ENCODE results near the gene ARMCX5.
A peak's percentile ranks its signal among the peaks of the same experiment; 100 is the strongest.

ARMCX5 gene

GRCh38 chrX:102593367-102593766 is 5.9 kb upstream of the ARMCX5 start:
- no peaks in the 10 kb centered on the region for H3K36me3 ChIP-seq (ENCODE audit: insufficient read depth)
- no peaks in the 10 kb centered on the region for H3K27me3 ChIP-seq (ENCODE audit: insufficient read depth, low read depth)
- H3K4me2 ChIP-seq: no peak overlapping the region
- no peak overlapping the region for H3K4me3 ChIP-seq (IDR thresholded peaks at IDR 0.05; ENCODE audit: insufficient read depth, low read depth, low read length)
- H4K20me1 ChIP-seq (ENCODE audit: insufficient read depth): no peaks in the 10 kb centered on the region
- H3K9ac ChIP-seq: no peak overlapping the region
- H3K79me2 ChIP-seq (ENCODE audit: insufficient read depth, low read depth): no peaks in the 10 kb centered on the region
- H3K4me1 ChIP-seq (ENCODE audit: low read depth, poor library complexity, severe bottlenecking): no peaks in the 10 kb centered on the region
- H2AFZ ChIP-seq (ENCODE audit: low read depth): no peak overlapping the region
- H3K27ac ChIP-seq: no peak overlapping the region
- TF ChIP-seq CTCF (conservative IDR thresholded peaks at IDR 0.05; ENCODE audit: low read depth, low read length): no peak

GRCh38 chrX:102599951-102600579 is 750 bp downstream of the ARMCX5 start:
- Histone ChIP-seq H3K4me2 (peak overlapping the region; percentile 39), H3K27ac (no peak overlapping the region; the same call in 1 of the 2 replicates), H4K20me1 (ENCODE audit: insufficient read depth) (no peaks in the 10 kb centered on the region), H3K9ac (peak overlapping the region; percentile 57; the same call in 1 of the 2 replicates), H2AFZ (ENCODE audit: low read depth) (peak overlapping the region; percentile 64; the same call in 1 of the 2 replicates), H3K27me3 (ENCODE audit: insufficient read depth, low read depth) (no peaks in the 10 kb centered on the region), H3K36me3 (ENCODE audit: insufficient read depth) (no peaks in the 10 kb centered on the region), H3K79me2 (ENCODE audit: insufficient read depth, low read depth) (no peaks in the 10 kb centered on the region), H3K4me3 (IDR thresholded peaks at IDR 0.05; ENCODE audit: insufficient read depth, low read depth, low read length) (no peak overlapping the region), H3K4me1 (ENCODE audit: low read depth, poor library complexity, severe bottlenecking) (no peaks in the 10 kb centered on the region)
- TF ChIP-seq CTCF (conservative IDR thresholded peaks at IDR 0.05; ENCODE audit: low read depth, low read length): no peak

- no peaks in the 10 kb centered on the region for H4K20me1 ChIP-seq (ENCODE audit: insufficient read depth)
- H3K4me3 ChIP-seq (IDR thresholded peaks at IDR 0.05; ENCODE audit: insufficient read depth, low read depth, low read length): no peak overlapping the region
- no peaks in the 10 kb centered on the region for H3K79me2 ChIP-seq (ENCODE audit: insufficient read depth, low read depth)
- H2AFZ ChIP-seq (ENCODE audit: low read depth): no peak overlapping the region
- no peaks in the 10 kb centered on the region for H3K4me1 ChIP-seq (ENCODE audit: low read depth, poor library complexity, severe bottlenecking)
- no peak overlapping the region for H3K27ac ChIP-seq
- H3K36me3 ChIP-seq (ENCODE audit: insufficient read depth): no peaks in the 10 kb centered on the region
- no peaks in the 10 kb centered on the region for H3K27me3 ChIP-seq (ENCODE audit: insufficient read depth, low read depth)
- TF ChIP-seq CTCF (conservative IDR thresholded peaks at IDR 0.05; ENCODE audit: low read depth, low read length): no peak
- H3K4me2 ChIP-seq: no peak overlapping the region
- no peak overlapping the region for H3K9ac ChIP-seq
Measured at GRCh38 chrX:102604327-102604726, 5.0 kb downstream of the ARMCX5 start.

- no peak for TF ChIP-seq CTCF (conservative IDR thresholded peaks at IDR 0.05; ENCODE audit: low read depth, low read length)
- H3K4me1 ChIP-seq (ENCODE audit: low read depth, poor library complexity, severe bottlenecking): no peaks in the 10 kb centered on the region
- no peak overlapping the region for H3K9ac ChIP-seq
Measured at GRCh38 chrX:102606115-102606514, 6.8 kb downstream of the ARMCX5 start.

More at GRCh38 chrX:102606115-102606514, 6.8 kb downstream of the ARMCX5 start:
- Histone ChIP-seq H3K4me3 (IDR thresholded peaks at IDR 0.05; ENCODE audit: insufficient read depth, low read depth, low read length) (no peak overlapping the region), H3K4me2 (no peak overlapping the region), H2AFZ (ENCODE audit: low read depth) (no peak overlapping the region), H3K36me3 (ENCODE audit: insufficient read depth) (no peaks in the 10 kb centered on the region), H3K79me2 (ENCODE audit: insufficient read depth, low read depth) (no peaks in the 10 kb centered on the region), H3K27me3 (ENCODE audit: insufficient read depth, low read depth) (no peaks in the 10 kb centered on the region), H3K27ac (no peak overlapping the region), H4K20me1 (ENCODE audit: insufficient read depth) (no peaks in the 10 kb centered on the region)
